Activated T-helper 17 cell treated with anti-CD3 and anti-CD28 coated beads, Interleukin-2, amount 50 U/mL, for 72 hours (primary cell): Measurements from ENCODE around the gene KIF1B. TPM values are rescaled to one million over a fixed set of nuclear protein-coding genes. Genes with fewer than 3 reads are reported as not detected.

Experiments used
- ATAC-seq: fragments of 150-1000 bp; cut with Tn5 transposase; replicated peaks from 2 replicates; pipeline ENCODE4 v1.10.0; 2021; ENCODE audit warnings: mild to moderate bottlenecking, moderate library complexity
- H3K27ac Mint-ChIP-seq: one replicate; pipeline ENCODE4 v1.8.0; 2022; ENCODE audit warnings: mixed read lengths
- H3K27me3 Mint-ChIP-seq: one replicate; pipeline ENCODE4 v1.8.0; 2022; ENCODE audit warnings: mixed read lengths
- H3K36me3 Mint-ChIP-seq: one replicate; pipeline ENCODE4 v1.8.0; 2022; ENCODE audit warnings: low read depth, mild to moderate bottlenecking, mixed read lengths
- H3K4me1 Mint-ChIP-seq: one replicate; pipeline ENCODE4 v1.8.0; 2022; ENCODE audit warnings: mixed read lengths
- H3K4me3 Mint-ChIP-seq: one replicate; pipeline ENCODE4 v1.8.0; 2022; ENCODE audit warnings: mild to moderate bottlenecking, mixed read lengths
- H3K9me3 Mint-ChIP-seq: one replicate; pipeline ENCODE4 v1.8.0; 2022; ENCODE audit warnings: mixed read lengths
- total RNA-seq, 2 donors: library from RNA; stranded (reverse); gene quantifications; one replicate each; pipeline ENCODE4 v1.2.3, GENCODE V29; 2022

Gene KIF1B, protein sequence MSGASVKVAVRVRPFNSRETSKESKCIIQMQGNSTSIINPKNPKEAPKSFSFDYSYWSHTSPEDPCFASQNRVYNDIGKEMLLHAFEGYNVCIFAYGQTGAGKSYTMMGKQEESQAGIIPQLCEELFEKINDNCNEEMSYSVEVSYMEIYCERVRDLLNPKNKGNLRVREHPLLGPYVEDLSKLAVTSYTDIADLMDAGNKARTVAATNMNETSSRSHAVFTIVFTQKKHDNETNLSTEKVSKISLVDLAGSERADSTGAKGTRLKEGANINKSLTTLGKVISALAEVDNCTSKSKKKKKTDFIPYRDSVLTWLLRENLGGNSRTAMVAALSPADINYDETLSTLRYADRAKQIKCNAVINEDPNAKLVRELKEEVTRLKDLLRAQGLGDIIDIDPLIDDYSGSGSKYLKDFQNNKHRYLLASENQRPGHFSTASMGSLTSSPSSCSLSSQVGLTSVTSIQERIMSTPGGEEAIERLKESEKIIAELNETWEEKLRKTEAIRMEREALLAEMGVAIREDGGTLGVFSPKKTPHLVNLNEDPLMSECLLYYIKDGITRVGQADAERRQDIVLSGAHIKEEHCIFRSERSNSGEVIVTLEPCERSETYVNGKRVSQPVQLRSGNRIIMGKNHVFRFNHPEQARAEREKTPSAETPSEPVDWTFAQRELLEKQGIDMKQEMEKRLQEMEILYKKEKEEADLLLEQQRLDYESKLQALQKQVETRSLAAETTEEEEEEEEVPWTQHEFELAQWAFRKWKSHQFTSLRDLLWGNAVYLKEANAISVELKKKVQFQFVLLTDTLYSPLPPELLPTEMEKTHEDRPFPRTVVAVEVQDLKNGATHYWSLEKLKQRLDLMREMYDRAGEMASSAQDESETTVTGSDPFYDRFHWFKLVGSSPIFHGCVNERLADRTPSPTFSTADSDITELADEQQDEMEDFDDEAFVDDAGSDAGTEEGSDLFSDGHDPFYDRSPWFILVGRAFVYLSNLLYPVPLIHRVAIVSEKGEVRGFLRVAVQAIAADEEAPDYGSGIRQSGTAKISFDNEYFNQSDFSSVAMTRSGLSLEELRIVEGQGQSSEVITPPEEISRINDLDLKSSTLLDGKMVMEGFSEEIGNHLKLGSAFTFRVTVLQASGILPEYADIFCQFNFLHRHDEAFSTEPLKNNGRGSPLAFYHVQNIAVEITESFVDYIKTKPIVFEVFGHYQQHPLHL (N-terminal part only)
- total RNA-seq = 10 to 100 TPM; 13.5 to 17.0 TPM

DNA sequence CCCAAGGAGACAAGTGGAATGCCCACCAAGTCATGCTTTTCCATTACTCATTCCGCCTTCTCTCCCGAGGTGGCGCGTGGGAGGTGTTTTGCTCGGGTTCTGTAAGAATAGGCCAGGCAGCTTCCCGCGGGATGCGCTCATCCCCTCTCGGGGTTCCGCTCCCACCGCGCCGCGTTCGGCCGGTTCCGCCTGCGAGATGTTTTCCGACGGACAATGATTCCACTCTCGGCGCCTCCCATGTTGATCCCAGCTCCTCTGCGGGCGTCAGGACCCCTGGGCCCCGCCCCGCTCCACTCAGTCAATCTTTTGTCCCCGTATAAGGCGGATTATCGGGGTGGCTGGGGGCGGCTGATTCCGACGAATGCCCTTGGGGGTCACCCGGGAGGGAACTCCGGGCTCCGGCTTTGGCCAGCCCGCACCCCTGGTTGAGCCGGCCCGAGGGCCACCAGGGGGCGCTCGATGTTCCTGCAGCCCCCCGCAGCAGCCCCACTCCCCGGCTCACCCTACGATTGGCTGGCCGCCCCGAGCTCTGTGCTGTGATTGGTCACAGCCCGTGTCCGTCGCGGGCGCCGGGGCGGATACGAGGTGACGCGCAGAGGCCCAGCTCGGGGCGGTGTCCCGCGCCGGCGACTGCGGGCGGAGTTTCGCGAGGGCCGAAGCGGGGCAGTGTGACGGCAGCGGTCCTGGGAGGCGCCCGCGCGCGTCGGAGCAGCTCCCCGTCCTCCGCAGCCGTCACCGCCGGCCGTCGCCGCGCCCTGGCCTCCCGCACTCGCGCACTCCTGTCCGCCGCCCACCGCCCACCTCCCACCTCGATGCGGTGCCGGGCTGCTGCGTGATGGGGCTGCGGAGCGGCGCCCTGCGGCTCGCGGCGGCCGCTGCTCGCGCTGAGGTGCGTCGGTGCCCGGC lies at the start of gene KIF1B:
KIF1B (plus strand) TSS at position 666 of the 906 bp plus-strand sequence. CDS start 21,759 bp downstream, outside the sequence.
- H3K27ac Mint-ChIP-seq = peak within 1 kb of the TSS; percentile 86
- ATAC-seq = peak; percentile 98
- peaks cover 16% of the 10 kb centered on the region for H3K4me1 Mint-ChIP-seq
- H3K36me3 Mint-ChIP-seq = no peaks in the 10 kb centered on the region
- no peaks in the 10 kb centered on the region for H3K27me3 Mint-ChIP-seq
- no peaks in the 10 kb centered on the region for H3K9me3 Mint-ChIP-seq
- H3K4me3 Mint-ChIP-seq = peak within 1 kb of the TSS; percentile 90

DNA sequence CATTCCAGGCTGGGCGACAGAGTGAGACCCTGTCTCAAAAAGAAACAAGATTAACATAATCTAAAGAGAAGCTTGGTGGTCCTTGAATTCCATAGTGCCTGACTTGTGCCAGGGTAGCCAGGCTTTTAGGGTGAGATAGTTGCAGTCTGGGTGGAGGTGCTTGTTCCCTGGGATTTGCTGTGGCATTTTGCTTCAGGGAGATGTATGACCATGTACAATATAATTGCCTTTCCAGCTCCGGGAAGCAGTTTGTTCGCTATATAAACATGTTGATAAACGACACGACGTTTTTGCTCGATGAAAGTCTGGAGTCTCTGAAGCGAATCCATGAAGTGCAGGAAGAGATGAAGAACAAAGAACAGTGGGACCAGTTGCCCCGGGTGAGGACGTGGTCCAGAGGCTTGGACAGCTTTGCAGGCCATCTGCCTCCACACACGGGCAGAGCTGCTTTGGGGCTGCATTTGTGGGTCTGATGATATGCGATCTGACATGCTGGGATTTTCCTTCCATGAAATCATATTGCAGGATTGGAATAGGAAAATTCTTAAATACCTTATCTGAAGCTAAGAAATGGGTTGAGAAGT lies 49.4 kb upstream of the KIF1B start:
- Mint-ChIP-seq H3K9me3 (no peaks in the 10 kb centered on the region), H3K27ac (no peak overlapping the region), H3K4me3 (no peak overlapping the region), H3K4me1 (peaks cover 5% of the 10 kb centered on the region), H3K27me3 (no peaks in the 10 kb centered on the region), H3K36me3 (peaks cover 61% of the 10 kb centered on the region)
- ATAC-seq = no peak

DNA sequence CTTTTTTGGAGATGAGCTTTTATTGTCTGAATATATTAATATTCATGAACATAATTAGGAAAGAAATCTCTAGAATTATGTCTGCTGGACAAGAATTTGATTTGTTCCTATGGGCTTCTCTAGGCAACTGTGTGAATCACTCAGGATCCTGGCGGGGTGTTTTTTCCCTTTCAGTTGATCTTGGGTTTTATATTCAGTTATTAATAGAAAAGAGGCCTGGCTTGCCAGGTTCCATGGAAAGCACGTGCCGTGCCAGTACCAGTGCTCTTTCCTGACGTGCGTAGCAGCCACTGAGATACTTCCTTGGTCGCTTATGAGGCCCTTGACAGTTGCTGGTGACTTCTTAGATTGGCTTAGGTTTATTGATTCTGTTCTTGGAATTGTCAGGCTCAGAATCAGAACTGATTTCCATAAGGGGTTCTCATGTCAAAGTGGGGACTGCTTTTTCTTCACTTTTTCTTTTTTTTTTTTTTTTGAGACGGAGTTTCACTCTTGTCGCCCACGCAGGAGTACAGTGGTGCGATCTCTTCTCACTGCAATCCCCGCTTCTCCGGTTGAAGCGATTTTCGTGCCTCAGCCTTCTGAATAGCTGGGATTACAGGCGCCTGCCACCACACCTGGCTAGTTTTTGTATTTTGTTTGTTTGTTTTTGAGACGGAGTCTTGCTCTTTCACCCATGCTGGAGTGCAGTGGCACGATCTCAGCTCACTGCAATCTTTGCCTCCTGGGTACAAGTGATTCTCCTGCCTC lies 48.7 kb upstream of the KIF1B start:
- Mint-ChIP-seq H3K27me3 (no peaks in the 10 kb centered on the region), H3K9me3 (no peaks in the 10 kb centered on the region), H3K27ac (no peak overlapping the region), H3K4me3 (no peak overlapping the region), H3K36me3 (peaks cover 68% of the 10 kb centered on the region), H3K4me1 (peaks cover 5% of the 10 kb centered on the region)
- ATAC-seq = no peak

DNA sequence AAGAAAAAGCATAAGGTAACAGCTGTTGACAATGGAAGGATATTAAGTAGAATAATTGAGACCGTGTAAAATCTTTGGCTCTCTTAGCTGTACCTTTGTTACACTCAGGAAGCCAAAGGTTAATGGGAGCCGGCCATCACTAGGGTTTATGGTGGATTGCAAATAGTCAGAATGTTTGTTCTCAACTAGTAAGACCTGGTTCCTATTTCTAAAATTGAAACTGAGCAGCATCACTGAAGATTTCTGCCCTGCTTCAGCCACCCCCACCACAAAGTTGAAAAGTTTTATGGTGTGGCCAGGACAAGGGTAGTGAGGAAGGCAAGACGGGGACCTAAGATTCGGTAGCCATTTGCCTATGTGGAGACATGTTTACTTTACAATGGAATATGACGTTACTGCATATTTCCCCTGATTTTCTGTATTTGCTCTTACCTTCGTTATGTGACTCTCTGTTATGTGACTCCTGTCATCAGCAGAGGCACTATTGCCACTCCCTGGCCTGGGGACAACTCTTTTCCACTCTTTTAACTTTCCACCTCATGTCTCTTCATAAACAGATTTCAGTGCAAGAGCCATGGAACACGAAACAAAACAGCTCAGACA lies 41.4 kb upstream of the KIF1B start:
- Mint-ChIP-seq H3K27ac (peak overlapping the region; percentile 86), H3K36me3 (peaks cover 76% of the 10 kb centered on the region), H3K27me3 (no peaks in the 10 kb centered on the region), H3K4me1 (peaks cover 20% of the 10 kb centered on the region), H3K4me3 (peak overlapping the region; percentile 59), H3K9me3 (no peaks in the 10 kb centered on the region)
- peak; percentile 14 for ATAC-seq

DNA sequence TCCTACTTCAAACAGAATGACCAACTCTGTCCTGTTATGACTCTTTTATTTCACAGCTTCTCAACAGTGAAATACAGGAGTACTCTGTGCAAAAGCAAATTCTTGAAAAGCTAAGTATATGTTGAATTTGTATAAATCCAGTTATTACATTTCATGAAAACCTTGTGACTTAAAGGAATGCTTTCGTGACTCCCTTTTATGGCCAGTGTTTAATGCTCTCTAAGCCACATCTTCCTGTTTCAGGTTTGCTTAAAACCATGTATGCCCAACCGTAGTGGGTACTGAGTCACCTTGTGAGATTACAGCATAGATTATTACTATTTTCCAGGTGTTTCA lies 40.2 kb upstream of the KIF1B start:
- H3K9me3 Mint-ChIP-seq = peaks cover 3% of the 10 kb centered on the region
- H3K4me1 Mint-ChIP-seq = peaks cover 25% of the 10 kb centered on the region
- peaks cover 74% of the 10 kb centered on the region for H3K36me3 Mint-ChIP-seq
- ATAC-seq = peak; percentile 94
- H3K4me3 Mint-ChIP-seq = peak overlapping the region; percentile 59
- H3K27me3 Mint-ChIP-seq = no peaks in the 10 kb centered on the region
- H3K27ac Mint-ChIP-seq = peak overlapping the region; percentile 86

DNA sequence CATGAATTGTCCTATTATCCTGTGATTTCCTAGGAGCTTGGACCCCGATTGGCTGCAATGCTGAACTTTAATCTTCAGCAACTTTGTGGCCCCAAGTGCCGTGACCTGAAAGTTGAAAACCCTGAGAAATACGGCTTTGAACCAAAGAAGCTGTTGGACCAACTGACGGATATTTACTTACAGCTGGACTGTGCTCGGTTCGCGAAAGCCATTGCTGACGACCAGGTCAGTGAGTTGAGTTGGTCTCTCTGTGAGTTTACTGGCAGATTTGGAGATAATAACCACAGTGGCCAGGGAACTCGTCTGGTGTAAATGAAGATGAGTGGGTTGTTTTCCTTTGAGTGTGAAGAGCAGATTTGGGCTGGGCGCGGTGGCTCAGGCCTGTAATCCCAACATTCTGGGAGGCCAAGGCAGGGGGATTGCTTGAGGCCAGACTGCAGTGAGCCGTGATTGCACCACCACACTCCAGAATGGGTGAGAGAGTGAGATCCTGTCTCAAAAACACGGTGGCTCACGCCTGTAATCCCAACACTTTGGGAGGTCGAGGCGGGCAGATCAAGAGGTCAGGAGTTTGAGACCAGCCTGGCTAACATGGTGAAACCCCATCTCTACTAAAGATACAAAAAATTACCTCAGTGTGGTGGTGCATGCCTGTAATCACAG lies 39.1 kb upstream of the KIF1B start:
- no peaks in the 10 kb centered on the region for H3K27me3 Mint-ChIP-seq
- H3K4me1 Mint-ChIP-seq = peaks cover 20% of the 10 kb centered on the region
- H3K36me3 Mint-ChIP-seq = peaks cover 73% of the 10 kb centered on the region
- no peak for ATAC-seq
- peaks cover 3% of the 10 kb centered on the region for H3K9me3 Mint-ChIP-seq
- H3K4me3 Mint-ChIP-seq = peak overlapping the region; percentile 59
- H3K27ac Mint-ChIP-seq = peak overlapping the region; percentile 86

DNA sequence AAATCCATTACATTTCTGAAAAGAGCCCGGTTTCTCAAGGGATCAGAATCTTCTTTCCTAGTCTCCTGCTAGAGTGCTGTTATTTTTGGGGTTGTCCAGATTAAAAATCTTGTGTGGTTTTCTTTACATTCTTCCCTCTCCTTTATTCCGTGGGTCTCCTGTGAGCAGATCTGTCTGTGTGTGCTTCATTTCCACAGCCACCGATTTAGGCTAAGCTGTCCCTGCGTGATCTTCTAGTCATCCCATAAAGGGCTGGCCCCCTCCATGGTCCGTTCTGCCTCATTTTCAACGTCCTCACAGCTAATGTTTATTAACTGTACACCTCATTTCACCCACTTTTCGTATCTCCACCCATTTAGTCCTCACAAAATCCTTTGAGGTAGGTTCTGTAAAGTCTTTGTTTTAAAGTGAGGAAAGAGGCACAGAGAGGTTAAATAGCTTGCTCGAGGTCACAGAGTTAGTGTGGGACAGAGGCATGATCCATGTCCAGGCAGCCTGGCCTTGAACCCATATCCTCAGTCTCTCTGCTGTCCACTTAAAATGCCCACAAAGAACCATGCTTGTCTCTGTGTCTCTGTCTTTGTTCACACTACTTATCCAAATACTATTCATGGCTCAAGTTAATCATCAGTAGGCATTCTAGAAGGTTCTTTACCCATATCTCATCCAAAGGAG lies 38.2 kb upstream of the KIF1B start:
- Mint-ChIP-seq H3K27ac (peak overlapping the region; percentile 62), H3K9me3 (peaks cover 3% of the 10 kb centered on the region), H3K27me3 (no peaks in the 10 kb centered on the region), H3K4me3 (no peak overlapping the region), H3K4me1 (peaks cover 20% of the 10 kb centered on the region), H3K36me3 (peaks cover 74% of the 10 kb centered on the region)
- ATAC-seq = no peak

DNA sequence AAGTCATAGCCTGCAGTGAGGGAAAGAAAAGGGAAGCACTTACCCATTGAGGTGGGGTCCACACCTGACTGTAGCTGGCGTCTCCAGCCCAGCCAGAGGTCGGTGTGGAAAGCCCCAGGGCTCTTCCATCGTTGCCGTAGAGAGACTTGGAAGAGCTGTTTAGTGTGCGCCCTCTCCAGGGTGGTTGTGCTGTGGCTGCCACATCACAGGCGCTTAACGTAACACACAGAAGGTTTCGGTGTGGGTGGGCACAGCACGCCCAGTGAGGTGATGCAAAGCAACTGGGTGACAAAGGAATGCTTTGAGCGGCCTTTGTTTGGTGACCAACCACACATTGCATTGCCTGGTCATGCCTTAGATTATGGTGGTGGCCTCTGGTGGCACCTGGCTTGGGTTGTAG lies 36.8 kb upstream of the KIF1B start:
- Mint-ChIP-seq H3K9me3 (peaks cover 3% of the 10 kb centered on the region), H3K36me3 (peaks cover 65% of the 10 kb centered on the region), H3K4me1 (peaks cover 14% of the 10 kb centered on the region), H3K27ac (no peak overlapping the region), H3K27me3 (no peaks in the 10 kb centered on the region), H3K4me3 (no peak overlapping the region)
- ATAC-seq = no peak

DNA sequence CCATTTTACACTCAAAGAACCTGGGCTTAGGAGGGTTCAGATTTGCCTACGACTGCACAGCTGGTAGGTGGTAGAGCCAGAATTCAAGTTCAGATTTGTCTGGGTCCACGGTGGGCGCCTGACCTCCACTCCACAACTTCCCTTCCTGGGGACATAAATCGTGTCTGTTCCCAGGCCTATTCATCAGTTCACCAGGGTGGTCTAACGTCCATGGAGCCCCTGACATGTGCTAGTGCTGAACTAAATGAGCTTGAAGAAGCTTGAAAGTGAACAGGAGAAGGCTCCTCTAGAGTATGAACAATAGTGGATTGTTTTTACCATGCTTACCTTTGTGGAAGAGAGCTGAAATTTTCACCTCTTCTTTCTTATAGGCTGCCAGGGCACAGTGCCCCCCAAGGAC lies 32.5 kb upstream of the KIF1B start:
- peaks cover 3% of the 10 kb centered on the region for H3K9me3 Mint-ChIP-seq
- H3K4me1 Mint-ChIP-seq = peaks cover 4% of the 10 kb centered on the region
- no peak overlapping the region for H3K4me3 Mint-ChIP-seq
- no peaks in the 10 kb centered on the region for H3K27me3 Mint-ChIP-seq
- peaks cover 63% of the 10 kb centered on the region for H3K36me3 Mint-ChIP-seq
- ATAC-seq = no peak
- H3K27ac Mint-ChIP-seq = no peak overlapping the region

DNA sequence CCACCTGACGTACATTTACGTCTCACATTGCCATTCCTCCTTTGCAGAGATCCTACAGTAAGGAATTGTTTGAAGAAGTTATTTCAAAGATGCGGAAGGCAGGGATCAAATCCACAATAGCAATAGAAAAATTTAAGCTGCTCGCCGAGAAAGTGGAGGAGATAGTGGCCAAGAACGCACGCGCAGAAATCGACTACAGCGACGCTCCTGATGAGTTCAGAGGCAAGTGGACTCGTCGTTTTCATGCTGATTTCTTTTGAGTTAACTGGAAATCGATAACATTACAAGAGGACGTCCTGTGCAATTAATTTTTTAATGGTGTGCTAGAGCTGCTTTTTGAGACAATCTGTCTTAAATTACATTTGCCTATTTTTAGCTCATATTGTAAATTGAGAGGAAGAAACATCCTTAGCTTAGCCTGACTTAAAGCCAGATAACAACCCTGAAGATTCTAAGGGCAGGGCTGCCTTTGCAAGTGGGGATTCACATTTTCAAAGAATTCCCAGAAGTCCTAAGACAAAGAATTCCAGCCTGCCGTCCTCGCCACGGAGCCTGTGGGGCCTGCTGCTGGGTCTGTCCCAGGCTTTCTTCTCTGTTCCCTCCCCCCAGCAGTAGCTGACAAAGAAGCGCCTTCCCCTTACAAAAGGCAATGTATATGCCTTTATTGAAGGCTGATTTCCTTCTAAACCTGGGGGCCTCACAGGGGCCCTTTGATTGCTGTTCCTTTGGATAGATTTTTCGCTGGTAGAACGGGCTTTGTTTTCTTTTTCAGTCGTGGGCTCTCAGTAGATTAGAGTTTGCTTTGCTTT lies 31.6 kb upstream of the KIF1B start:
- H3K4me3 Mint-ChIP-seq = no peak overlapping the region
- ATAC-seq = no peak
- peaks cover 4% of the 10 kb centered on the region for H3K4me1 Mint-ChIP-seq
- peaks cover 3% of the 10 kb centered on the region for H3K9me3 Mint-ChIP-seq
- peaks cover 59% of the 10 kb centered on the region for H3K36me3 Mint-ChIP-seq
- H3K27me3 Mint-ChIP-seq = no peaks in the 10 kb centered on the region
- no peak overlapping the region for H3K27ac Mint-ChIP-seq

DNA sequence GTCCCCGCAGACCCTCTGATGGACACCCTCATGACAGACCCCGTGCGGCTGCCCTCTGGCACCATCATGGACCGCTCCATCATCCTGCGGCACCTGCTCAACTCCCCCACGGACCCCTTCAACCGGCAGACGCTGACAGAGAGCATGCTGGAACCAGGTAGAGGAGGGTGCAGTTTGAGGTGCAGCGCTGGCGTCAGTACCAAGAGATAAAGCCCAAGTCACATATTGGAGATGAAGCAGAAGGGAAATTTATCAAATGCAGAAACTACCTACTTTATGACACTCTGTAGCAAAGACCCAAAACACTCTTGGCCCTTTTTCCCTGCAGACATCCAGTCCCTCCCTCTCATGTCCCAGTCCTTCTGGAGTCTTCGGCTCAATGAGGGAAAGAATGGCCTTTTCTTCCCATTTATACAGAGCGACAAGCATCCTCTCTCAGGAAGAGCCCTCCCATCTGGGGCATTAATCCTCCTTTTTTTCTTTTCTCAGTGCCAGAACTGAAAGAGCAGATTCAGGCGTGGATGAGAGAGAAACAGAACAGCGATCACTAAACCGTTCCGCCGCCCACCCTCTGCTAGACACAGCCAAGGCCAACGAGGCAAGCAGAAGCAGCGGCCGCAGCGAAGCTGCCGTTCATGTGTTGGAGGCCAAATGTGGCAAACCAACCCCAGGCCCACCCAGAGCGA lies 30.8 kb upstream of the KIF1B start:
- peaks cover 4% of the 10 kb centered on the region for H3K4me1 Mint-ChIP-seq
- no peak for ATAC-seq
- peaks cover 3% of the 10 kb centered on the region for H3K9me3 Mint-ChIP-seq
- no peak overlapping the region for H3K4me3 Mint-ChIP-seq
- H3K27me3 Mint-ChIP-seq = no peaks in the 10 kb centered on the region
- peaks cover 52% of the 10 kb centered on the region for H3K36me3 Mint-ChIP-seq
- H3K27ac Mint-ChIP-seq = no peak overlapping the region
